Activated naive CD8-positive, alpha-beta T cell treated with anti-CD3 and anti-CD28 coated beads for 36 hours (primary cell): ENCODE data around the gene LRR1. TPM values are rescaled to one million over a fixed set of nuclear protein-coding genes. Genes with fewer than 3 reads are reported as not detected.
"Not testable (repeated sequence)": the region's sequence is repeated elsewhere in the genome, so short reads cannot be mapped to it uniquely, and the experiment has no call there.

Source experiments
- DNase-seq: peaks from one replicate; pipeline ENCODE4 v3.0.0; 2021
- H3K27ac Mint-ChIP-seq: one replicate; pipeline ENCODE4 v1.8.0; 2022; ENCODE audit warnings: mild to moderate bottlenecking, moderate library complexity, mixed read lengths
- H3K27me3 Mint-ChIP-seq: one replicate; pipeline ENCODE4 v1.8.0; 2022; ENCODE audit warnings: mild to moderate bottlenecking, mixed read lengths
- H3K36me3 Mint-ChIP-seq: one replicate; pipeline ENCODE4 v1.8.0; 2021; ENCODE audit warnings: mild to moderate bottlenecking, mixed read lengths
- H3K4me1 Mint-ChIP-seq: one replicate; pipeline ENCODE4 v1.8.0; 2021; ENCODE audit warnings: mixed read lengths
- H3K4me3 Mint-ChIP-seq: one replicate; pipeline ENCODE4 v1.8.0; 2022; ENCODE audit warnings: mild to moderate bottlenecking, moderate library complexity, mixed read lengths
- H3K9me3 Mint-ChIP-seq: one replicate; pipeline ENCODE4 v1.8.0; 2022; ENCODE audit warnings: mixed read lengths
- total RNA-seq, 2 experiments: library from RNA; stranded (reverse); gene quantifications; one replicate each; pipeline ENCODE4 v1.2.3, GENCODE V29; 2021

Gene LRR1
- total RNA-seq, 2 experiments from 2014 or later: 58.9 to 59.9 TPM

- Mint-ChIP-seq H3K27ac (peak overlapping the region; percentile 100), H3K4me3 (peak overlapping the region; percentile 36), H3K36me3 (peaks cover 71% of the 10 kb centered on the region), H3K9me3 (no peaks in the 10 kb centered on the region), H3K4me1 (peaks cover 67% of the 10 kb centered on the region), H3K27me3 (peaks cover 11% of the 10 kb centered on the region)
- no peak for DNase-seq
Measured at GRCh38 chr14:49582113-49582977, 16.4 kb upstream of the LRR1 start.

- H3K27ac Mint-ChIP-seq: peak overlapping the region; percentile 100
- H3K9me3 Mint-ChIP-seq: no peaks in the 10 kb centered on the region
- H3K27me3 Mint-ChIP-seq: peaks cover 11% of the 10 kb centered on the region
- H3K4me3 Mint-ChIP-seq: peak overlapping the region; percentile 92
- H3K36me3 Mint-ChIP-seq: peaks cover 63% of the 10 kb centered on the region
- H3K4me1 Mint-ChIP-seq: peaks cover 59% of the 10 kb centered on the region
- no peak for DNase-seq
Measured at GRCh38 chr14:49583629-49584028, 15.1 kb upstream of the LRR1 start.

- DNase-seq: no peak
- Mint-ChIP-seq H3K9me3 (no peaks in the 10 kb centered on the region), H3K4me1 (peaks cover 55% of the 10 kb centered on the region), H3K4me3 (peak overlapping the region; percentile 92), H3K27me3 (peaks cover 11% of the 10 kb centered on the region), H3K27ac (peak overlapping the region; percentile 100), H3K36me3 (peaks cover 60% of the 10 kb centered on the region)
Measured at GRCh38 chr14:49584058-49584457, 14.7 kb upstream of the LRR1 start.

GRCh38 chr14:49584981-49585640 is 13.6 kb upstream of the LRR1 start:
- Mint-ChIP-seq H3K27ac (peak overlapping the region; percentile 100), H3K4me1 (peaks cover 49% of the 10 kb centered on the region), H3K4me3 (peak overlapping the region; percentile 92), H3K36me3 (peaks cover 57% of the 10 kb centered on the region), H3K27me3 (peaks cover 11% of the 10 kb centered on the region)
- H3K9me3 Mint-ChIP-seq: not testable (repeated sequence)
- peak; percentile 12 for DNase-seq

- peak; percentile 97 for DNase-seq
- Mint-ChIP-seq H3K36me3 (peaks cover 53% of the 10 kb centered on the region), H3K4me3 (peak within 1 kb of the TSS; percentile 92), H3K4me1 (peaks cover 46% of the 10 kb centered on the region), H3K27me3 (peaks cover 11% of the 10 kb centered on the region), H3K9me3 (no peaks in the 10 kb centered on the region), H3K27ac (peak within 1 kb of the TSS; percentile 100)
Measured at GRCh38 chr14:49585803-49586672, 12.7 kb upstream of the LRR1 start, which contains the start of gene RPS29. TSS of gene RPS29 (minus strand) at chr14:49586380. CDS start at chr14:49586346, 34 bp downstream.

GRCh38 chr14:49586673-49587460 is 11.9 kb upstream of the LRR1 start:
- DNase-seq: no peak
- Mint-ChIP-seq H3K27ac (peak overlapping the region; percentile 100), H3K9me3 (no peaks in the 10 kb centered on the region)

GRCh38 chr14:49589387-49589786 is 9.4 kb upstream of the LRR1 start:
- Mint-ChIP-seq H3K27ac (no peak overlapping the region), H3K36me3 (peaks cover 21% of the 10 kb centered on the region), H3K9me3 (no peaks in the 10 kb centered on the region), H3K27me3 (peaks cover 11% of the 10 kb centered on the region), H3K4me1 (peaks cover 16% of the 10 kb centered on the region), H3K4me3 (no peak overlapping the region)
- no peak for DNase-seq

More at GRCh38 chr14:49586673-49587460, 11.9 kb upstream of the LRR1 start:
- H3K27me3 Mint-ChIP-seq: peaks cover 11% of the 10 kb centered on the region
- H3K4me1 Mint-ChIP-seq: peaks cover 39% of the 10 kb centered on the region
- peak overlapping the region; percentile 92 for H3K4me3 Mint-ChIP-seq
- H3K36me3 Mint-ChIP-seq: peaks cover 45% of the 10 kb centered on the region

GRCh38 chr14:49593016-49593415 is 5.7 kb upstream of the LRR1 start:
- H3K27ac Mint-ChIP-seq: no peak overlapping the region
- peaks cover 10% of the 10 kb centered on the region for H3K4me1 Mint-ChIP-seq
- H3K4me3 Mint-ChIP-seq: no peak overlapping the region
- no peaks in the 10 kb centered on the region for H3K36me3 Mint-ChIP-seq
- no peaks in the 10 kb centered on the region for H3K27me3 Mint-ChIP-seq
- DNase-seq: no peak
- H3K9me3 Mint-ChIP-seq: no peaks in the 10 kb centered on the region

GRCh38 chr14:49594347-49595091 is 4.2 kb upstream of the LRR1 start:
- no peak for DNase-seq
- Mint-ChIP-seq H3K9me3 (no peaks in the 10 kb centered on the region), H3K27ac (no peak overlapping the region), H3K4me3 (no peak overlapping the region), H3K4me1 (peaks cover 10% of the 10 kb centered on the region), H3K27me3 (no peaks in the 10 kb centered on the region), H3K36me3 (peaks cover 4% of the 10 kb centered on the region)

- Mint-ChIP-seq H3K36me3 (peaks cover 21% of the 10 kb centered on the region), H3K27me3 (no peaks in the 10 kb centered on the region), H3K4me3 (peak overlapping the region; percentile 99), H3K27ac (peak overlapping the region; percentile 97), H3K9me3 (no peaks in the 10 kb centered on the region), H3K4me1 (peaks cover 19% of the 10 kb centered on the region)
- DNase-seq: no peak
Measured at GRCh38 chr14:49598189-49598484, 603 bp upstream of the LRR1 start.

- Mint-ChIP-seq H3K27me3 (no peaks in the 10 kb centered on the region), H3K4me1 (peaks cover 7% of the 10 kb centered on the region), H3K9me3 (no peaks in the 10 kb centered on the region), H3K27ac (no peak overlapping the region), H3K4me3 (no peak overlapping the region), H3K36me3 (peaks cover 19% of the 10 kb centered on the region)
- no peak for DNase-seq
Measured at GRCh38 chr14:49607583-49607982, 8.8 kb downstream of the LRR1 start.

- no peak for DNase-seq
- Mint-ChIP-seq H3K9me3 (no peaks in the 10 kb centered on the region), H3K36me3 (peaks cover 19% of the 10 kb centered on the region), H3K27ac (no peak overlapping the region), H3K4me1 (peaks cover 12% of the 10 kb centered on the region), H3K27me3 (no peaks in the 10 kb centered on the region), H3K4me3 (no peak overlapping the region)
Measured at GRCh38 chr14:49612251-49612650, 13.5 kb downstream of the LRR1 start.

GRCh38 chr14:49612671-49613070 is 13.9 kb downstream of the LRR1 start:
- Mint-ChIP-seq H3K27me3 (no peaks in the 10 kb centered on the region), H3K36me3 (peaks cover 23% of the 10 kb centered on the region), H3K4me1 (peaks cover 14% of the 10 kb centered on the region), H3K9me3 (no peaks in the 10 kb centered on the region), H3K27ac (no peak overlapping the region), H3K4me3 (no peak overlapping the region)
- no peak for DNase-seq

- Mint-ChIP-seq H3K27me3 (no peaks in the 10 kb centered on the region), H3K4me3 (no peak overlapping the region), H3K36me3 (peaks cover 34% of the 10 kb centered on the region), H3K27ac (no peak overlapping the region), H3K4me1 (peaks cover 26% of the 10 kb centered on the region), H3K9me3 (no peaks in the 10 kb centered on the region)
- DNase-seq: no peak
Measured at GRCh38 chr14:49614196-49614595, 15.5 kb downstream of the LRR1 start.
